ENCODE measurements around the gene TMEM86B.
A peak's percentile ranks its signal among the peaks of the same experiment; 100 is the strongest.

The TMEM86B gene

DNA sequence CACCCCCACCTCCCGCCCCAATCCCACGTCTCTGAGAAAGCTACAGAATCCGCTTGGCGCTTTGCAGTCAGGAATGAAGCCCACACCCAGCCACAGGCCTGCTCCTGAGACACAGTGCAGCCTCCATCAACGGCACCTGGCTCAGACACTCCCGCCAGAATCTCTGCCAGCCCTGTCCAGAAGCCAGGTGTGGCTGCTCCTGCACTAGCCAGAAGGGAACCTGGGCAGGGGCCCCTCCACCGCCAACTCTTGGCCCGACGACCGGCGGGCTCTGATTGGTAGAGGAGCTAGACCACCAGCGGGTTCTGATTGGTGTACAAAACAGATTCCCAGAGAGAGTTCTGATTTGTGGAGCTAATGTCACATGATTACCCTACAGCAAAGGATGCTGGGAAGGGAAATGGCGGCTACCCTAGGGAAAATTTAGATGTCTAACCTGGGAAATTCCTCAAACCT, 33.1 kb upstream of the TMEM86B start:
- DNase-seq (ENCODE audit: low spot score in 2 of 2) = no peak
- no peak overlapping the region for H3K4me3 Mint-ChIP-seq
- H3K9me3 Mint-ChIP-seq = peaks cover 4% of the 10 kb centered on the region
- peak overlapping the region; percentile 67 for H3K27ac Mint-ChIP-seq
- no peak for ATAC-seq
- peaks cover 32% of the 10 kb centered on the region for H3K4me1 Mint-ChIP-seq
- peaks cover 32% of the 10 kb centered on the region for H3K36me3 Mint-ChIP-seq

DNA sequence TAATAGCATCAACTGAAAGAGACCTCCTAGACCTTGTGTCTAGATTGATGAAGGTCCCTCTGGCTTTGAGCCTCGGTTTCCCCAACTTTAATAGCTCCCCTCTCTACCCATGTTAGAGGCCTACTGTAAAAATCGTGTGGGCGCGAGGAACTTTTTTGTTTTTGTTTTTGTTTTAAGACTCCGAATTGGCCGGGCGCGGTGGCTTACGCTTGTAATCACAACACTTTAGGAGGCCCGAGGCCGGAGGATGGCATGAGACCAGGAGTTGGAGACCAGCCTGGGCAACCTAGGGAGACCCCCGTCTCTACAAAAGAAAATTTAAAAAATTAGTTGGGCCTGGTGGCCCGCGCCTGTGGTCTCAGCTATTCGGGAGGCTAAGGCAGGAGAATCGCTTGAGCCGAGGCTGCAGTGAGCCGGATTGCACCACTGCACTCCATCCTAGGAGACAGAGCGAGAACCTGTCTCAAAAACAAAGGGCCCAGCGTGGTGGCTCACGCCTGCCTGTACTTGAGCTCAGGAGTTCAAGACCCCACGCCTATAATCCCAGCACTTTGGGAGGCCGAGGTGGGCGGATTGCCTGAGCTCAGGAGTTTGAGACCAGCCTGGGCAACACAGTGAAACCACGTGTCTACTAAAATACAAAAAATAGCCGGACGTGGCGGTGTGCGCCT, 31.1 kb upstream of the TMEM86B start:
- no peaks in the 10 kb centered on the region for H3K9me3 Mint-ChIP-seq
- DNase-seq (ENCODE audit: low spot score in 2 of 2) (no peak), ATAC-seq (no peak)
- H3K36me3 Mint-ChIP-seq = peaks cover 43% of the 10 kb centered on the region
- peak overlapping the region; percentile 99 for H3K4me3 Mint-ChIP-seq
- H3K4me1 Mint-ChIP-seq = peaks cover 44% of the 10 kb centered on the region
- peak overlapping the region; percentile 99 for H3K27ac Mint-ChIP-seq

DNA sequence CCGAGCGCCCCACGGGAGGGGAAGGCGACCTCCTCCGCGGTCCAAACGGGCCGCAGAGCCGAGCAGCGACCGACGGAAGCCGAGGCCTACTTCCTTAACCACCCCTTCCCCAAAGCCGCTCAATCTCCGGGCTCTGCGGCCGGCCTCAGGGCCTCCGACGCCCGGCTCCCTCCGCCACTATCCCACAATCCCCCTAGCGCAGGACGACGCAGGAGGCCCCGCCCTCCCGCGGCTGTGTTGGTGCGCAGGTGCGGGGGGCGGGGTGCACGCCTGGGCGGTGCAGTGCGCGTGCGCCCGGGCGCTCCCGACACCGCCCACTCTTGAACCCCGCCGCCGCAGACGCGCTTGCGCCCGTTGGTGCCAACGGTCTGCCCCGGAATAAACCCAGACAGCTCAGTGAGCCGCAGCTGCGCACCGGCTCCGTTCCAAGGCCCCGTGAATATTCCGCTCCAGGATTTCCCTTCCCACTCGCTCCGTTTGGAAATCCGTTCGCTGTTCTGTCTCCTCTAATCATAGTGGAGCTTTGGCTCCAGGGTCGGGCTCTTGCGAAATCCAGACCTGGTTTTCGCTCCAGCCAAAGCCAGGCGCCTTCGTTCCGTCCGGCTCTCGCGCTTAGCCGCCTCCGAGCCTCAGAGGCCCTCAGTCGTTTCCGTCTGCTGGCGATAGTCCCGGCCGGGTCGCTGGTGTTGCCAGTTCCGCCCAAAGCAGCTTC, 30.4 kb upstream of the TMEM86B start, which contains the start of gene PPP6R1:
Gene PPP6R1 (minus strand): TSS at position 190 of the 712 bp plus-strand sequence. CDS start 11,914 bp downstream, outside the sequence.
- DNase-seq (ENCODE audit: low spot score in 2 of 2) = peak; percentile 95 to 99
- H3K9me3 Mint-ChIP-seq = no peaks in the 10 kb centered on the region
- H3K27ac Mint-ChIP-seq = peak within 1 kb of the TSS; percentile 99
- peak within 1 kb of the TSS; percentile 99 for H3K4me3 Mint-ChIP-seq
- peak; percentile 83 for ATAC-seq
- H3K4me1 Mint-ChIP-seq = peaks cover 50% of the 10 kb centered on the region
- peaks cover 43% of the 10 kb centered on the region for H3K36me3 Mint-ChIP-seq

DNA sequence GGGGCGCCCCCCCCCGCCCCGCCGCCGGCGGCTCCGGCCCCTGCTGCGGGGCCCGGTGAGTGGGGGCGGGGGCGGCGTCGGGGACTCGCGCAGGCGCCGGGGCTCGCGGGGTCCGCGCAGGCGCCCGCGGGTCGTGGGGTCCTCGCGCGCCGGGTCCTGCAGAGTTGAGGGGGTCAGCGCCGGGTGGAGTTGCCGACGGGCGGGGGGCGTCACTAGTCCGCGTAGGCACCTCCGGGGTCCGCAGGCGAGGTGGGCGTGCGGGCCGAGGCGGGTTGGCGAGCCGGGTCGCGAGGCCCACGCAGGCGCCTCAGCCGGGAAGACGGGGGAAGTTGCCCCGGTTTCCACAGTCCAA, 29.9 kb upstream of the TMEM86B start:
- H3K4me3 Mint-ChIP-seq = peak overlapping the region; percentile 99
- DNase-seq (ENCODE audit: low spot score in 2 of 2) = no peak
- H3K27ac Mint-ChIP-seq = peak overlapping the region; percentile 99
- no peaks in the 10 kb centered on the region for H3K9me3 Mint-ChIP-seq
- peaks cover 56% of the 10 kb centered on the region for H3K4me1 Mint-ChIP-seq
- peak; percentile 22 for ATAC-seq
- H3K36me3 Mint-ChIP-seq = peaks cover 48% of the 10 kb centered on the region

DNA sequence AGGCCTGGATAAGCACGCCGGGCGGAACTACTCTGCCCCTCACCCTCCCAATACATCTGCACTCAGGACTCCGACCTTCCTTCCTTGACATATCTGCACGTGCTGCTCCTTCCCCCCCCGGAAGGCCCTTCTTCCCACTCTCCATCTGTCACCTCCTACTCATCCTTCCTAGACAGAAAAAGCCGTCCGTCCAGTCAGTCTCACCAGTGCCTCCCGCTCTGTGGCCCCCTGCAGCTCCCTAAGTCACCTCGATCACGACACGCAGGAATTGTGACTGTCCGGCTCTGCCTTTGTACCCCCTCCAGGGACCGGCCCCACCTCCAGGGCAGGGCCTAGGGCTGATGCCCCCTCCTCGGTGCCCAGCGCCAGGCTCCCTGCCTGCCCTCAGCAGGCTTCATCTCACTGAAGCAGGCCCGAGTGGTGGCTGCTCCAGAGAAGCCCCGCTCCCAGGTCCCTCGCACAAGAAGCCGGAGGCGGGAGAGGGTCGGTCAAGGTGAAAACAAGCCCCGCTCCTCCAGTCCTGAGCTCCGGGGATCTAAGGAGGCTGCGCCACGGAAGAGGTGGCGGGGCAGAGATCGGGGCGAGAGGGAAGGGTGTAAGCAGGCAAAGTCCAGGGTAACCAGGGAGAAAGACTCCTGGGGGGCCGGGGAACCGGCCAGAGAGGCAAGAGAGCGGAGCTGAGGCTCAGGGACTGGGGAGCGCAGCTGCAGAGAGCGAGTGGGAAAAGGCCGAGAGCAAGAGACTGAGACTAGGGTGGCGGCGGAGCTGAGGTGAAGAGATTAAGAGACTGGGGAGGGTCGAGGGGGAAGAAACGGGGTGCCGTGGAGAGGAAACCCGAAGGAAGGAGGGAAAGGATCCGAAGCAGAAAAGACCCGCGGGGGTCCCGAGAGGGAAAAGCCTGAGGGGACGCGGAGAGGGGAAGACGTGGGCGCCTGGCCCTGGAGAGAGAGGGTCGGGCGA, 29.2 kb upstream of the TMEM86B start:
- peak overlapping the region; percentile 99 for H3K27ac Mint-ChIP-seq
- H3K4me1 Mint-ChIP-seq = peaks cover 63% of the 10 kb centered on the region
- peak overlapping the region; percentile 99 for H3K4me3 Mint-ChIP-seq
- DNase-seq (ENCODE audit: low spot score in 2 of 2) (peak in 1 of 2 donors; percentile 68), ATAC-seq (no peak)
- H3K36me3 Mint-ChIP-seq = peaks cover 55% of the 10 kb centered on the region
- H3K9me3 Mint-ChIP-seq = no peaks in the 10 kb centered on the region

DNA sequence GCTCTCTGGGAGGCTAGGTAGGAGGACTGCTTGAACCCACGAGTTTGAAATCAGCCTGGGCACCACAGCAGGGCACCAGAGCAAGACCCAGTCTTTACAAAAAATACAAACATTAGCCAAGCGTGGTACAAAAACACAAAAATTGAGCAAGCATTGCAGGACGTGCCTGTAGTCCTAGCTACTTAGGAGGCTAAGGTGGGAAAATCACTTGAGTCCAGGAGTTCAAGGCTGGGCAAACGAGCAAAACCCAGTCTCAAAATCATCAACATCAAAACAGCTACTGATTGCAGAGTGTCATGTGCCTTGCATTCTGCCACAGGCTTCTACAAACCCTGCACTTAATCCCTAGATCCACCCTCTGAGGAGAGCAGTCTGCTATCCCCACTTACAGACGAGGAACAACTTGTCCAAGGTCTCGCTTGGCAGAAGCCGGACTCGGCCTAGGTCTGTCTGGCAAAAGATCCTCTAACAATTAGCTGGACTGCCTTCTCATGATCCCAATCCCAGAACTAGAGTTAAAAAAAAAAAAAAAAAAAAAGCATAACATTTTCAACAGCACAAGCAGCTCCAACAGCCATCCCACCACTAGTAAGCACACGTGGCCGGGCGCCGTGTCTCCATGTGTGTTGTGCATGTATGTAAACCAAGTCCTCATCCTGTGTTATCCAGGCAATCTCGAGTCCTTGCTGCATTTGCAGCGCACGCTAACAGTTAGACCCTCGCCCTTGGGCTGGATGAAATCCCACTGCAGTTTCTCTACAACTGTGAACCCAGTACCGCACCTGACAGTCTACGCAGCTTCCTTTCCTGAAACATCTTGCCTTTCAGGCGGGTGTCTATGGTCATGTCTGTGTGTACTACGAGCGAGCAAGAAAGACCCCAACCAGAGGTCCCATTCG, 28.2 kb upstream of the TMEM86B start:
- ATAC-seq = no peak
- Mint-ChIP-seq H3K4me3 (peak overlapping the region; percentile 99), H3K36me3 (peaks cover 64% of the 10 kb centered on the region), H3K27ac (peak overlapping the region; percentile 99), H3K9me3 (no peaks in the 10 kb centered on the region), H3K4me1 (peaks cover 69% of the 10 kb centered on the region)
- no peak for DNase-seq (ENCODE audit: low spot score in 2 of 2)

DNA sequence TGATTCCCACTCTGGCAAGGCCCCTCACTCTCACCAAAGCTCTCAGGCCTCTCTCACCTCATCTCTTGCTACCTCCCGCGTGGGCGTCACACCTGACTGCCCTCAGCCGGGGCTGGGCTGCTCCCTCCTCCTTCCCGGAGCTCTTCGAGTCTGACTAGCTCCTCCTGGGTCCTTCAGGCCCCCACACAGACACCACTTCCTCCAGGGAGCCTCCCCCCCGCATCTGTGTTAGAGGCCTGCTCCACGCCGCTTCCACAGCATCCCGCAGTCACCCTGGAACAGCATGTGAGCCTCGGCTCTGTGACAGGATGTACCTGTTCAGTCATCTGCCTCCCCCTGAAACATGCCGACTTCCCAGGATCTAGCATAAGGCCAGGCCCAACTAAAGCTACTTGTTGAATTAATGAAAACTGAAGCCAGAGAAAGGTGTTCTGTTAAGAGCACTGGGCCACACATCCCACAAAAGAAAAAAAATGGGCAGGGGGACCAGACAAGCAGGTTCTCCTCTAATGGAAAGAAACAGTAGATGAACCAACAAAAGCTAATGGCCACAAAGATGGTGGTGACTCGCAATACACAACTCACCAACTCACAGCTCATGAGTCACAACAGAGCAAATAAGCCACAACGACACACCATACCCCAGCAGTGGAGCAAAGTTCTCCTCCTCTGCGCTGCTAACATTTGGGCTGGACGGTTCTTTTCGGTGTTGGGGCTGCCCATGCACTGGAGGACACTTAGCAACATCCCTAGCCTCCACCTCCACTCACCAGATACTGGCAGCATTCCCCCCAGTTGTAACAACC, 27.3 kb upstream of the TMEM86B start:
- Mint-ChIP-seq H3K4me1 (peaks cover 79% of the 10 kb centered on the region), H3K4me3 (peak overlapping the region; percentile 99), H3K9me3 (no peaks in the 10 kb centered on the region), H3K36me3 (peaks cover 74% of the 10 kb centered on the region), H3K27ac (peak overlapping the region; percentile 99)
- ATAC-seq = peak; percentile 47
- DNase-seq (ENCODE audit: low spot score in 2 of 2) = peak; percentile 32 to 71

DNA sequence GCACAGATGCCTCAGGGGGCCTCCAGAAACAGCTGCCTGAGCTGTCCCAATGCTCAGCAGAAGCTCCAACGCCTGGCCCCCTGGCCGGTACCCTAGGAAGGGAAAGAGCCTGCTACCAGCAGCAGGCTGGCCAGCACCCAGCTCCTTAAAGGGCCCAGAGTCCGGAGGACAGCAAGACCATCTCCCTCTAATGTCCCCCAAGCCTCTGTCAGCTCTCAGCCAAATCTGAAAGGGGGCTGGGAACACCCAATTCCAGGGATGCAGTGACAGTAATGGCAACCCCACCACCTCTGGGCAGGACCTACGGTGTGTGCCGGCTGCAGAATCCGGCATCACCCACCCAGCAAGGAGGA, 26.0 kb upstream of the TMEM86B start:
- Mint-ChIP-seq H3K27ac (peak overlapping the region; percentile 99), H3K36me3 (peaks cover 84% of the 10 kb centered on the region), H3K9me3 (no peaks in the 10 kb centered on the region), H3K4me3 (peak overlapping the region; percentile 99), H3K4me1 (peaks cover 75% of the 10 kb centered on the region)
- DNase-seq (ENCODE audit: low spot score in 2 of 2) (no peak), ATAC-seq (no peak)

DNA sequence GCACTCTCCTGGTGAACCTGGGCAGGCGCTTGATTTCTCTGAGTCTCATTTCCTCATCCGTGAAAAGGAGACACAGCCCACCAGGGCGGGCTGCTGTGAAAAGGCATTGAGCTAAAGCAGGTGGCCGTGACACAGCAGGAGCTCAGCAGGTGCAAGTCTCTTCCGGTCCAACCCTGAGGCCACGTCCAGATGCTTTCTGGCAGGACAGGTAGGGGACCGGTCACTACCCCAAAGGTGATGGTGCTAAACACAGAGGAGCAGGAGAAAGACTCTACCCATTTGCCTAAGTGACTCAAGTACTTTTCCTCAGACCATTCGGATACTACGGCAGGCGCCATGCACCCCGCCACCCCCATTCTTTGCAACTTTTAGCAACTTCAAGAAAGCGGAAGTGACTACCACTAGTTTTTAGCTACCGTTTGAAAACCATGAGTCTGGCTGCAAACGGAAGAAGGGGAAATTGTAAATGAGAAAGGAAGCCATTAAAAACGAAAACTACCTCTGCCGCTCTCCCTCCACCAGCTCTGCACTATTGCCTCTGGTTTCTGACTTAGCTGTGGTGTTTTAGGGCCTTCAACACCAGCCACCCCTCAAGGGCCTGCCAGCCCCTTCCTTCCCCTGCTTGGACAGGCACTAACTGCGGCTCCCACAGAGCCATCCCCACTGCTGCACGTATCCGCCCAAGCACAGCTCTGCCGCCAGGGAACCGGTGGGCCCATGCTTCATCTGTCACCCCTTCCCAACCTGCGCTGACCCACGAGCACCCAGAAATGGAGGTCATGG, 25.5 kb upstream of the TMEM86B start:
- H3K4me1 Mint-ChIP-seq = peaks cover 75% of the 10 kb centered on the region
- ATAC-seq (peak; percentile 33), DNase-seq (ENCODE audit: low spot score in 2 of 2) (peak; percentile 31 to 80)
- H3K36me3 Mint-ChIP-seq = peaks cover 84% of the 10 kb centered on the region
- H3K9me3 Mint-ChIP-seq = no peaks in the 10 kb centered on the region
- H3K4me3 Mint-ChIP-seq = peak overlapping the region; percentile 99
- peak overlapping the region; percentile 99 for H3K27ac Mint-ChIP-seq

DNA sequence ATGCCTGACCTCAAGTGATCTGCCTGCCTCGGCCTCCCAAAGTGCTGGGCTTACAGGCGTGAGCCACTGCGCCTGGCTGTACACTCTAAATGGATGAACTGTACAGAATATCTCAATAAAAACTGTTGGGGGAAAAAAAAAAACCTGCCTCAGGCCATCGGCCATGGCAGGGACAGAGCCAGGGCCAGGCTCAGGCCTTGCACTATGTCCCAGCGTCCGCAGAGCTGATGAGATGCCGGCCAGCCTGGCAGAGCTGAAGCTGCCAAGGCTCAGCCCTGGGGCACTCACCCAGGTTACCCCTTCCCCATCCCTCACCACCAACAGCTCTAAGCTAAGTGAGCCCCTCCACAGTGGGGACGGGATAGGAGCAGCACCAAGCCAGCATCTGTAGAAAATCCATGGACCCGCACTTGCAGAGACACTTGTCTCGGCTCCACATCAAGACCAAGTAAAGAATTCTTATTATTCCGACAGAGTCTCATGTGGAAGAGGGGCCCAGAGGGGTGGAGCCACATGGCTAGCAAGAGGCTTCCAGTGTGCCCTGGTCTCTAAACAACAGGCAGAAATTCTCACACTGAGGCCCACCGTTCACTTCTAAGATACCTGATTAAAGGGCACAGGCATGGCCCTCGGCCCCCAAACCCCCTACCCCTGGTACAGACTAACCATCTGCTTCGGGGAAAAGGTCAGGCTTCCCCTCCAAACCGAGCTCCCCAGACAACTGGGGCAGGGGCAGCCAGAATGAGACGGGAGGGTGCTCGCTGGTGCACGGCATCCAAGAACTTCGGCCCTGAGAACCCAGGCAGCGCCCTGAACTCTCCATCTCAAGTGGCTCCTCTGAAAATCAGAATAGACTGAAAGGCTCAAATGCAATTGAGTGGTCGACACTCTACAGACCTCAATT, 24.4 kb upstream of the TMEM86B start:
- DNase-seq (ENCODE audit: low spot score in 2 of 2) (no peak), ATAC-seq (no peak)
- peaks cover 86% of the 10 kb centered on the region for H3K36me3 Mint-ChIP-seq
- peak overlapping the region; percentile 99 for H3K27ac Mint-ChIP-seq
- H3K9me3 Mint-ChIP-seq = no peaks in the 10 kb centered on the region
- peaks cover 86% of the 10 kb centered on the region for H3K4me1 Mint-ChIP-seq
- H3K4me3 Mint-ChIP-seq = peak overlapping the region; percentile 99

DNA sequence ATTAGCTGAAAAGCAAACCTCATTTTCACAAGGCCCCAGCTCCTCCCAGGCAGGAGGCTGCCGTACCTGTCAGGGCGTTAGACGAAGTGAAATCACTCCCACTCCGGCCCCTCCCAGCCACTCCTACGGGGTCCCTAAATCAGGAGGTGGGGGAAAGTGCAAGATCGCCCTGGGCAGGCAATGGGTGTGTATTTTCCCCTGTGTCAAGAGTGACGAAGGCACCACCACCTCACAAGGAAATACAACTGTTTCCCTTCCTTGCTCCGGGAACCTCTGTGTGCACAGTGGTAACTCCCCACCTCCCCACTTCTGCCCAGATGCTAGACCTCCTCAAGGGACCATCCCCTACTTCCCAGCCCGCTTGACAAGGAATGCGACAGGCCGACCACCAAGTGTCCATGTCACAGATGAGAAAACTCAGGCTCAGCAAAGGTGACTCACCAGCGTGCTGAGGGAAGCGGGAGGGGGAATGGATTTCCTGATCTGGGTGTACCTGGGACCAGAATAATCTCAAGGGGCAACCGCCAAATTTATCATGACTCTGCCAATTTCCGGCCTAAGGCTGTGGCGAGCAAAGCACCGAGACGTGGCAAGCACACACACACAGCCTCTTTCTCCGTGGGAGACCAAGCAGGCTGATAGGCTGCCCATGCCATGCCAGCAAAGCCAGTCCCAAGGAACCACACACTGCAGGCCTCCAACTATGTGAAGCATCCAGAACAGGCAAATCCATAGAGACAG, 22.9 kb upstream of the TMEM86B start:
- Mint-ChIP-seq H3K36me3 (peaks cover 80% of the 10 kb centered on the region), H3K4me3 (peak overlapping the region; percentile 99), H3K9me3 (no peaks in the 10 kb centered on the region), H3K27ac (peak overlapping the region; percentile 99), H3K4me1 (peaks cover 73% of the 10 kb centered on the region)
- DNase-seq (ENCODE audit: low spot score in 2 of 2) (peak; percentile 27 to 63), ATAC-seq (peak; percentile 62)

Measured in stimulated activated effector memory CD8-positive, alpha-beta T cell treated with anti-CD3 and anti-CD28 coated beads, Interleukin-12 subunit alpha, Interleukin-12 subunit beta, amount 100 ng/mL, for 72 hours (primary cell).